Fibroblast of villous mesenchyme (primary cell): Measurements from ENCODE around the gene TOP1. TPM values are rescaled to one million over a fixed set of nuclear protein-coding genes. Genes with fewer than 3 reads are reported as not detected.
A peak's percentile ranks its signal among the peaks of the same experiment; 100 is the strongest.

Source experiments
- DNase-seq: peaks from one replicate; pipeline ENCODE4 v3.0.0-alpha.2; 2010; ENCODE audit warnings: low read depth
- H3K4me3 ChIP-seq: 2 replicates; pipeline ENCODE4 v1.5.1; 2011; ENCODE audit warnings: low read depth, mild to moderate bottlenecking, low read length
- CTCF ChIP-seq: IDR thresholded peaks from 2 replicates; pipeline ENCODE4 v1.5.1; 2012; ENCODE audit warnings: low read depth, mild to moderate bottlenecking, low read length; ENCODE audit not compliant: insufficient read depth
- total RNA-seq: library from RNA; depleted of rRNA; stranded (reverse); fragments of >200 nt; gene quantifications from 2 replicates; pipeline ENCODE4 v1.2.3, GENCODE V29; 2012

Gene TOP1
- total RNA-seq, 1 donor: 19.9 TPM

- no peak for DNase-seq
- TF ChIP-seq CTCF: no peak
These were observed 60.9 kb downstream of the TOP1 start for GRCh38 chr20:41089555-41089954.

GRCh38 chr20:41091927-41092326 lies 63.3 kb downstream of the TOP1 start:
- DNase-seq: peak; percentile 73
- H3K4me3 ChIP-seq: no peak overlapping the region
- TF ChIP-seq CTCF: no peak

More at GRCh38 chr20:41089555-41089954, 60.9 kb downstream of the TOP1 start:
- H3K4me3 ChIP-seq: no peak overlapping the region

GRCh38 chr20:41094353-41095055 lies 65.9 kb downstream of the TOP1 start:
- H3K4me3 ChIP-seq: no peak overlapping the region
- TF ChIP-seq CTCF: no peak
- DNase-seq: no peak

- no peak overlapping the region for H3K4me3 ChIP-seq
- peak; percentile 73 for TF ChIP-seq CTCF
- DNase-seq: peak; percentile 77
These were observed 66.7 kb downstream of the TOP1 start for GRCh38 chr20:41095110-41095969.

GRCh38 chr20:41098703-41099250 lies 70.2 kb downstream of the TOP1 start:
- TF ChIP-seq CTCF: no peak
- H3K4me3 ChIP-seq: no peak overlapping the region
- DNase-seq: peak; percentile 89

- no peak overlapping the region for H3K4me3 ChIP-seq
- DNase-seq: no peak
- no peak for TF ChIP-seq CTCF
These were observed 71.4 kb downstream of the TOP1 start for GRCh38 chr20:41100001-41100480.
